GM18861 (cell line): ENCODE data around the gene PLGRKT.
A peak's percentile ranks its signal among the peaks of the same experiment; 100 is the strongest.
"Not testable (repeated sequence)": the region's sequence is repeated elsewhere in the genome, so short reads cannot be mapped to it uniquely, and the experiment has no call there.

Experiments used
- ATAC-seq: cut with Tn5 transposase; IDR thresholded peaks from one replicate; pipeline ENCODE4 v1.9.1; 2021; ENCODE audit not compliant: unreplicated experiment

The PLGRKT gene

DNA sequence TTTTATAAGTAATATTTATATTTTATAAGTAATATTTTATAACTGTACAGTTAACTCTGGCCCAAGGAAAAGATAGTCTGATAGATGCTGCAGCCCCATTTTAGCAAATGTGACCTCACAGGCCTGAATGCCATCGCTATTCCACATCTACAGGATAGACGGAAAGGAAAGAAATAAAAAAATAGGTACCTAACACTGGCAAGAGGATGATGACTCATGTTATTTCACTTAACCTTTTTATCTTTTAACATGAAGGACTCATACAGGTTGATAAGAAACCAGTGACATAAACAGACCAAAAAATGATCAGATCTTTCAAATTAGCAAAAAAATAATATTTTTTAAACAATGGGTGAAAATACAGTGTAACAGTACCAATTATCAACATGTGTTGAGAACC lies 15.3 kb upstream of the PLGRKT start:
- no peak for ATAC-seq

DNA sequence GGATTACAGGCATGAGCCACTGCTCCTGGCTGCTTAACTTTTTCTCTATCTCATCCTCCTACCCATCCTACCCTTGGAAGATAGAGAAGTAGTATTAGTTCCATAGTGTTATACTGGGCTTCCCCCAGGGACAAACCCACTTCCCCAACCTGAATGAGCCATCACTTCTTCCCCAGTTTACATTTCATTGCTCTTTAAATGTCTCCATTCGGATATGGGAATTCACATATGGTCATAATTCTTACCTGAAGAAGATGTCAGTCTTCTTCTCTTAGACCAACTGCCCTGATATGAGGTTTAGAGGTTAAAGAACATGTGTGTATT lies 14.5 kb upstream of the PLGRKT start:
- ATAC-seq = no peak

DNA sequence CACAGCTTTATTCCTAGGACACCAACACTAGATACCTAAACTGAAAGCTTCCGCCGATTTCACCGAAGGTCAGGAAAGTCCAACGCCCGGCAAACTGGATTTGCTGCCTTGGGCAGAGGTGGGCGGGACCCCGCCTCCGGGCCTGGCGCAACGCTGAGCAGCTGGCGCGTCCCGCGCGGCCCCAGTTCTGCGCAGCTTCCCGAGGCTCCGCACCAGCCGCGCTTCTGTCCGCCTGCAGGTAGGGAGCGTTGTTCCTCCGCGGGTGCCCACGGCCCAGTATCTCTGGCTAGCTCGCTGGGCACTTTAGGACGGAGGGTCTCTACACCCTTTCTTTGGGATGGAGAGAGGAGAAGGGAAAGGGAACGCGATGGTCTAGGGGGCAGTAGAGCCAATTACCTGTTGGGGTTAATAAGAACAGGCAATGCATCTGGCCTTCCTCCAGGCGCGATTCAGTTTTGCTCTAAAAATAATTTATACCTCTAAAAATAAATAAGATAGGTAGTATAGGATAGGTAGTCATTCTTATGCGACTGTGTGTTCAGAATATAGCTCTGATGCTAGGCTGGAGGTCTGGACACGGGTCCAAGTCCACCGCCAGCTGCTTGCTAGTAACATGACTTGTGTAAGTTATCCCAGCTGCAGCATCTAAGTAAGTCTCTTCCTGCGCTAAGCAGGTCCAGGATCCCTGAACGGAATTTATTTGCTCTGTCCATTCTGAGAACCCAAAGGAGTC lies 12.8 kb upstream of the PLGRKT start, which contains the start of gene CD274:
CD274 (plus strand) TSS at position 184 of the 733 bp plus-strand sequence. CDS start 5,572 bp downstream, outside the sequence.
- ATAC-seq = peak; percentile 45

DNA sequence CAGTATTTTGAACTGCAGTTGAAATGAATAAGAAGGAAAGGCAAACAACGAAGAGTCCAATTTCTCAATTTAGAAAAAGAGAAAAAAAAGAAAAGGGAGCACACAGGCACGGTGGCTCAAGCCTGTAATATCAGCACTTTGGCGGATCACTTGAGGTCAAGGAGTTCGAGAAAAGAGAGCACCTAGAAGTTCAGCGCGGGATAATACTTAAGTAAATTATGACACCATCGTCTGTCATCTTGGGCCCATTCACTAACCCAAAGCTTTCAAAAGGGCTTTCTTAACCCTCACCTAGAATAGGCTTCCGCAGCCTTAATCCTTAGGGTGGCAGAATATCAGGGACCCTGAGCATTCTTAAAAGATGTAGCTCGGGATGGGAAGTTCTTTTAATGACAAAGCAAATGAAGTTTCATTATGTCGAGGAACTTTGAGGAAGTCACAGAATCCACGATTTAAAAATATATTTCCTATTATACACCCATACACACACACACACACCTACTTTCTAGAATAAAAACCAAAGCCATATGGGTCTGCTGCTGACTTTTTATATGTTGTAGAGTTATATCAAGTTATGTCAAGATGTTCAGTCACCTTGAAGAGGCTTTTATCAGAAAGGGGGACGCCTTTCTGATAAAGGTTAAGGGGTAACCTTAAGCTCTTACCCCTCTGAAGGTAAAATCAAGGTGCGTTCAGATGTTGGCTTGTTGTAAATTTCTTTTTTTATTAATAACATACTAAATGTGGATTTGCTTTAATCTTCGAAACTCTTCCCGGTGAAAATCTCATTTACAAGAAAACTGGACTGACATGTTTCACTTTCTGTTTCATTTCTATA lies 12.0 kb upstream of the PLGRKT start:
- no peak for ATAC-seq

DNA sequence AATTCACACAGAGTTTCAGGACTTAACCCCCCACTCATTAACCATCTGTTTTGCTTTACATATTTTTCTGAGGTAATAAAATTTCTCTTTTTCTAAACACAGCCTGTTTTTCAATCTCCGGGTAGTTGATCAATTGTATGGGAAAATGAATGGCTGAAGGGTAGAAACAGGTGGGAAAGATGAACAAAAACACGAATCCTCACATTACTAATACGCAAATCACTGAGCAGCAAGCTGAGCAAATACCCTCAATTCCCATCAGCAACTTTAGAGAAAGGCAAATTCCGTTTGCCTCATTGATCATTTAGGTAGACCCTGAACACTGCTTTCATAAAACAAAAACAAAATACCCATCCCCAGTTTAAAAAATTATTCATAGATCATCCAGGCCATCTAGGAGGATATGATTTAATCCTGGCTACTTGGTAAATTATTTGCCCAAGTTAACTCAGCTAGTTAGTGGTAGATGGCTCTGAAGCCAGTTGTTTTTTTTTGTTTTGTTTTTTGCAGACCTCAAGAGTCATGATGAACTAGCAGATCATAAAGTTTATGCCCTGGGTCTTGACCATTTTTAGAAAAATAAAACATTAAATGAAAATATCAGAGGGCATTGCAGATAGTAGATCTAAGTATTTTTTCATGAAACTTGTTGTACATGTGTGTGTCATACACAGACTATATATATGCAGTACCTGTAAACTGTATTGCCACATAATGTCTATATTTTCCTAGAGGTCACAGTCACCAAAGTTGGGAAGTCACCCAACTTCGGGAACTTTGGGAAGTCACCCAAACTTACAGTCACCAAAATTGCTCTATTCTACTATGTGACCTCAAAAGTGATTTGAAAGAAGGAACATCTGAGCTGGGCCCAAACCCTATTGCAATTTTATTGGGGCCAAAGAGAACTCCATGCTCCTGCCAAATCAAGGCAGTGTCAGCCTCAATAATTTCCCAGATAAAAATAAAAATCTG lies 11.0 kb upstream of the PLGRKT start:
- ATAC-seq = no peak

DNA sequence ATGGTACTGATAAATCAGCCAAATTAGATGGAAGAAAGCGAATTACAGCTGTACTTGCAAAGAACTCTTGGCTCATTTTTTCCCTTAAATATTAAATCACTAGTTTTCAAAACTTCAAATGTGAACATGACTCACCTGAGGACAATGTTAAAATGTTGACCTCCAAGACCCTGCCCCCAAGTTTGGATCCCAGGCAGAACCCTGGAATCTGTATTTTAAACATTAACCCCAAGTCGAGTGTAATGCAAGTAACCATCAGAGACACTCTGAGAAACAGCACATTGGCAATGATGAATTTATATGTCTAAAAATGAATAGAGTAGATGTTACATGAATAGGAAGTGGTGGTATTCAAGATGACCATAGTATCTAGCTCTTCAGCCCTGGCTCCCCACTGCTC lies 10.3 kb upstream of the PLGRKT start:
- ATAC-seq = no peak

DNA sequence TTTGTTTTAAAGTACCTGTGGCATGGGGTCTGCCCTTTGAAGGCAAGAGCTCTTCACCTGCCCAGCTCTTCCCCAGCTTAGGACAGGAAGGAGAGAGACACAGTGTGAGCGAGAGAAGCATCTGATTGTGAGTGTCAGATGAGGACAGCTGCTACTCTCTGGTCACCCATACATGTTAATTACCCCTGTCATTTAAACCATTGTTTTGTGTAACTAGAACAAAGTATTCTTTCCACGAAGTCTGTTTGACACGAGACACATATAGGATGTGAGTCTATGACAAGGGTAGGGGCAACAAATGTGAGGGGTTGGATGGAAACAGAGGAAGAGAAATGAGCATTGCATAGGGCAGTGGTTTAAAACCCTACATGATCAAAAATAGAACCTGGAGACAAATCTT lies 9.6 kb upstream of the PLGRKT start:
- no peak for ATAC-seq

DNA sequence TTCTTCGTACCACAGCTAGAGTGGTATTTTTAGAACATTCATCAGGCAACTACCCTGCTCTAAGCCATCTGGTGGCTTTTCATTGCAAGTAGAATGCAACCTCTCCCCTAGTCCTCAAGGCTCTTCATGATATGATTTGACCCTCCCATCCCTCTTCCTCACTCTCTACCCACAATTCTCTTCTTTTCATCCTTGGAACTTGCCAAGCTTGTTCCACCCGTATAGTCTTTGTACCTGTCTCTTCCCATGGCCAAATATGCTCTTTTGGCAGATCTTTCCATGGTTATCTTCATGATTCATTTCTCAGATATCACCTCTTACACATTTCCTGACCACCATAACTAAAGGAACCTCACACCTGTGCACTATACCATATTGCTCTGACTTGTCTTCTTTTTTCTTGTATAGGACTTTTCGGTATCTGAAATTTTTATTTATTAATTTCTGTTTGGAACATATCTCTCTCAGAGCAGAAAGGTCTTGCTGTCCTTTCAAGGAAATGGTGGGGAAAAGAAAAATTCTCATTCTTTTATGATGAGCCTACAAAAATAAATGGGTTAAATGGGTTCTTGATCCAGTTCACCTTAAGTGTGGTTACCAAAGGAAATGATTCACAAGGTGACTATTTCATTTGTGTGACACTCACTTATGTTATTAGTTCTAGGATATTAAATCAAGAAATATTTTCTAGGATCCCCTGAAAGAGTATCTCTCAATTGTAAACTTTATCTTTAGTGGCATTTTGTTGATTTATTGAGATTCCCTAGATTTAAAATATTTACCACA lies 8.9 kb upstream of the PLGRKT start:
- no peak for ATAC-seq

DNA sequence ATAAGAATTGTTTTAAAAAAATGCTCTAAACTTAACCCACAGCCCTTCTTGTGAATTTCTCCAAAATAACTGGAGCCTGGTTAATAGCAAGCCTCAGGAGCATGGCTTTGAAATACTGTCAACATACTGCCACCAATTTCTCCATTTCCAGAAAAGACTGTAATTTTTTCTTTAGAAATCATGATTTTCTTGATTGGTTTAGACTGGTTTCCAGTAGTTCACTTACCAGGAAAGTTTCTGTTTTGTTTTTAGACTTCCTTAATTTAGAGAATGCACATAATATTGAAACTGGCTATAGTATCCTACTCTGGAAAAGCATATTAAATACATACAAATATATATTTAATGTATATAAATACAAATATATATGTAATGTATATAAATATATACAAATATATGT lies 8.2 kb upstream of the PLGRKT start:
- no peak for ATAC-seq

DNA sequence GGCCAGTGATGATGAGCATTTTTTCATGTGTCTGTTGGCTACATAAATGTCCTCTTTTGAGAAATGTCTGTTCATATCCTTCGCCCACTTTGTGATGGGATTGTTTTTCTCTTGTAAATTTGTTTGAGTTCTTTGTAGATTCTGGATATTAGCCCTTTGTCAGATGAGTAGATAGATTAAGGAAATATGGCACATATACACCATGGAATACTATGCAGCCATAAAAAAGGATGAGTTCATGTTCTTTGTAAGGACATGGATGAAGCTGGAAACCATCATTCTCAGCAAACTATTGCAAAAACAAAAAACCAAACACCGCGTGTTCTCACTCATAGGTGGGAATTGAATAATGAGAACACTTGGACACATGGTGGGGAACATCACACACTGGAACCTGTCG lies 7.4 kb upstream of the PLGRKT start:
- not testable (repeated sequence) for ATAC-seq

DNA sequence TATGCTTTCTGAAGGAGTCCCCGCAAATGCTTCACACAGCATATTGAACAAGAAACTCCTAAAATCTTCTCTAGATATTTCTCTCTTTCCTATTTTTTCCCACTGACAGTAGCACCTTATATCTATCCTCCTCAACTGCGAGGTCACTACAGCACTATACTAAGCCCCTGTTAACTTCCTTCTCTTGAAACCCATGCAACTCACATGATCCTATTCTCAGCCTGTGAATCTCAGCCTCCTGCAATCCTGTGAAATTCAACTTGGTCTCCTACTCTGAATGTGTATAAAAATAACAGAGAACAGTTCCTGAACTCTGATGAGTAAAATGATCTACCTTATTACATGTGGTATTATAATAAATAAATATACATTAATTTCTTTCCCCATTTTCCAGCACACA lies 6.1 kb upstream of the PLGRKT start:
- ATAC-seq = no peak

DNA sequence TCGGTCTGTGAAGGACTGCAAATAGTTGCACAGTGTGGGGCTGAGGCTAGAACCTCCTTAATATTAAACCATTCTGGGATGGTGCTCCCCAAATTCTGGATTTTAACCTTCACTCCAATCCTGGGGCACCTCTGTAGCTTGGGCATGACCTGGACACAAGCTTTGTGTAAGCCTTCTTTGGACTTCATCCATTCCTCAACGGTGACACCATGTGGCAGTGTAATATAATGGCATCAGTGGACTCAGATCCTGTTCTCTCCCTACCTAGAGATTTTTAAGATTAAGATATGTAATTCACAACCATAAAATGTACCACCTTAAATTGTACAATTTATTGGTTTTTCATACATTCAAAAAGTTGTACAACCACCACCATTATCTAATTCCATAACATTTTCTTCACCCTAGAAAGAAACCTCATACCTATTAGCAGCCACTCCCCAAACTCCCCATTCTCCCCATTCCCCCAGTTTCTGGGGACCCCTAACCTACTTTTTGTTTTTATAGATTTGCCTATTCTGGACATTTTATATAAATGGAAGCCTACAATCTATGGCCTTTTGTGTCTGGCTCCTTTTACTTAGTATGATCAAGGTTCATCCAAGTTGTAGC lies 4.8 kb upstream of the PLGRKT start:
- ATAC-seq = peak; percentile 20

DNA sequence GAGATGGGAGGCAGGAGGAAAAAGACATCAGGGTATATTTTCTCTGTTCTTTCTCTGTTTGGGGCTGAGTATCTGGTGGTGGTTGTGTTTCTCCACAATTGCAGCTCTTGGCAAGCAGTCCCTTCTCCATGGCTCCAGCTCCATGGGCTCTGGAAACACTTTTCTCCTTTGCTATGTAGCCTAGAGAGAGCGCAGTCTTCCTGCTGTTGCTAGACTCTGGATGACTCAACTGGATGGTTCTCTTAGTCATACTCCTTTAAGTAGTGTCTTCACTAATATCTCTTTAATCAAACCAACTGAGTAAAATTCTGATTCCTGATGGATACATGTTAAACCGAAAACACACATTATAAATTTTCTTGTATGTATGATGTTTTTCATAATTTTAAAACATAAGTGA lies 3.3 kb upstream of the PLGRKT start:
- ATAC-seq = no peak

DNA sequence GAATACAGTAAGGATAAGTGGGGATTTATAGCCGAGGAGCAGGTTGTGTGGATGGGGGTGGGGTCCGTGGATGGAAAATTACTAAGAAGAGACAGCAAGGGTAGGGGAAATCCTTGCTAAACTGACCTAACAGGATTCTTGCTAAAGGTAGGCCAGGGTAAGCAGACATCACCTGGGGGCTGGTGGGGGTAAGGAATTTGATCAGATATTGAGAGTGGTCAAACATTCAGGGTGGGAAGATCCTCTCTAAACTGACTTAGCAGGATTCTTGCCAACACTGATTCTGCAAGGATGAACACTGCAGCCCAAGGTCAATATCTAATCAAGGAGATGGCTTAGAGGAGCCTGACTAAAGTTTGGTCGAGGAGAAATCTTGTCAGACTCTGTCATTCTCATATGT lies 2.7 kb upstream of the PLGRKT start:
- ATAC-seq = no peak

DNA sequence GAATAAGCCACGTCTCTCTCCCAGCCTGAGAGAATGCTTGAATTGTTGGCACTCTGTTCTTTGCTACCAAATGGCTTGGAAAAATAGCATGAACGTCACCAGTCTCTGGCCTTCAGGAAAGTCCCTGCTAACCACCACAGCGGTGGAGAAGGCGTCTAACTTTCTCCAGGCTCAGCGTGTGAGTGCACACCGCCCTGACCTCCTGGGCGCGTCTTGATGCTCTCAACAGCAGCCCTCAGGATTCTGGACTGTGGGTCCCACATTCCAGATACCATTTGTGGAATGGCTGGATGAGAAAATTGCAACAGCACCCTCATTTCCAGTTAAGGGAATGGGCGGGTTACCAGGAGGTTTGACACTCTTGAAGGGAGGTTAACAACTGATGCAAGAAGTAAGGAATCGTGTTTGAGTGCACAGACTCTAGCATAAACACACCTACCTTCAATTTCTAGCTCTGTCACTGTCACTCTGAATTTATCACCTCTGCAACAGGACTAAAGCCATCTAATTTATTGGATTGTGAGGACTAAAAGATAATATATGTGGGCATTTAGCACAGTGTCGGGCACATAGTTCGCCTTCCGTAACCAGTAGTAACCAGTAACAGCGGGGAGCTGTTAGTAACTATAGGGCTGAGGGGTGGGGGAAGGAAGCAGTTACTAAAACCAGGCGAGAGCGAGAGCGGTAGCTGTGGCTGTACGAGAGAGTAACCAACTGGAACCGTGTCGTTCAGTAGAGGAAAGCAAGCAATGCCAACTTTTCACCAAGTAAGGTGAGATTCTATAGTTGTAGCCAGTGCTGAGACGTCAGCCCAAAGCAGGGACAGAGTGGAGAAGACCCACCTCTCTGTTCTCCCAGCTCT lies 807 bp upstream of the PLGRKT start:
- peak; percentile 55 for ATAC-seq

DNA sequence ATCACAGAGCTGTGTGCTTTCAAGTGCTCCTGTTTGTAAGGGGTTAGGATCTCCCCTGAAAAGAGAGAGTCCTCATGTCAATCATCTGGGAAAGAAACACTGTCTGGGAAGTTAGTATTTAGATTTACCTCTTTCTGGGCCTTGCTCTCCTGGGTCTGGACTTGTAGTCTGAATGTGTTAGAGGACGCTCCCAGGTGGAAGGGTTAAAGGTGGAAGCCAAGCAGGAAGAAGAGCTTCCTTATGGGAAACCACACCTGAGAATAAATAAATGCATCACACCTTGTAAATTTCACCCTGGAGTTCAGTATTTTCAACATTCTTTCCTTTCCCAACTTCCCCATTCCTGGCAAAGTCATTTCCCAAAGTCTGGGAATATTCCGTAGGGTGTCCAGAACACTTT lies 1.3 kb downstream of the PLGRKT start:
- ATAC-seq = no peak

DNA sequence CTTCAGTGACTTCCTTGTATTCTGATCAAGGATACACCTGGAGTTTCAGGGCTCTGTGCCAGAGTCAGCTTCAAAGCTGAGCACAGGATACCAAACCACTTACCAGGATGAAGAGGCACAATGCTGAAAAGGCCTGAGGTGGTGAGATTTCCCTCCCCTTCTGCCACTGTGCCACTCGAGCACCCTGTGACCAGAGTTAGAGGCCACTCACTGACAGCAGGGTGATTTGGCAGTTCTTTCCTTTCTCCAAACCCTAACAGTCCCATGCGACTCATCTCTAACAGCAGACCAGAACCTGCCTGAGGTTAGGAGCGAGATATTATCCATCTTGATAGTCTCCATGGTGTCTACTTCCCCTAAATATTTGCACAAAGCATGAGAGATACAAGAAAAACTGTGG lies 1.8 kb downstream of the PLGRKT start:
- no peak for ATAC-seq

DNA sequence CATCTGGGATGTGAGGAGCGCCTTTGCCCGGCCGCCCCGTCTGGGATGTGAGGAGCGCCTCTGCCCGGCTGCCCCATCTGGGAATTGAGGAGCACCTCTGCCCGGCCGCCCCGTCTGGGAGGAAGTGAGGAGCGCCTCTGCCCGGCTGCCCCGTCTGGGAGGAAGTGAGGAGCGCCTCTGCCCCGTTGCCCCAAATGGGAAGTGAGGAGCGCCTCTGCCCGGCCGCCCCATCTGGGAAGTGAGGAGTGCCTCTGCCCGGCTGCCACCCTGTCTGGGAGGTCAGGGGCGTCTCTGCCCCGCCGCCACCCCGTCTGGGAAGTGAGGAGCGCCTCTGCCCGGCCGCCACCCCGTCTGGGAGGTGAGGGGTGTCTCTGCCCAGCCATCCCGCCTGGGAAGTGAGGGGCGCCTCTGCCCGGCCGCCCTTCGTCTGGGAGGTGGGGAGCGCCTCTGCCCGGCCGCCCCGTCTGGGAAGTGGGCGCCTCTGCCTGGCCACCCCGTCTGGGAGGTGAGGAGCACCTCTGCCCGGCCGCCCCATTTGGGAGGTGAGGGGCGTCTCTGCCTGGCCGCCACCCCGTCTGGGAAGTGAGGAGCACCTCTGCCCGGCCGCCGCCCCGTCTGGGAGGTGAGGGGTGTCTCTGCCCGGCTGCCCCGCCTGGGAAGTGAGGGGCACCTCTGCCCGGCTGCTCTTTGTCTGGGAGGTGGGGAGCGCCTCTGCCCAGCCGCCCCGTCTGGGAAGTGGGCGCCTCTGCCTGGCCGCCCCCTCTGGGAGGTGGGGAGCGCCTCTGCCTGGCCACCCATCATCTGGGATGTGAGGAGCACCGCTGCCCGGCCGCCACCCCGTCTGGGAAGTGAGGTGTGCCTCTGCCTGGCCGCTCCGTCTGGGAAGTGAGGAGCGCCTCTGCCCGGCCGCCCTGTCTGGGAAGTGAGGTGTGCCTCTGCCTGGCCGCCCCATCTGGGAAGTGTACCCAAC lies 3.6 kb downstream of the PLGRKT start:
- not testable (repeated sequence) for ATAC-seq
